Heart left ventricle (tissue), 13 donors: ENCODE measurements around the gene CD300LB.

ENCODE experiments used
- POLR2A ChIP-seq, 2 donors: fragments of 450-650 bp; IDR thresholded peaks; one replicate each; pipeline ENCODE4 v1.6.1; 2017; ENCODE audit warnings: antibody characterized with exemption in 2 of 2, mild to moderate bottlenecking in 2 of 2, moderate library complexity in 2 of 2
- TF ChIP-seq, protein P1 (sequence below), 12 donors: fragments of 200-600 bp; sonication (generic) in 4 of 12; IDR thresholded peaks; one replicate each; pipeline versions ENCODE4 v1.5.0 to v1.8.0; 2018 to 2022; ENCODE audit warnings: antibody characterized with exemption in 12 of 12, mild to moderate bottlenecking in 5 of 12
- donor health status: ischemic (EF 13 %, LVEDD 7.1; RV severe dilation, severe dysfunction).
- donor health status: DM: no; HTN: yes; CAD: no.
- donor health status: DM: no; HTN: no; CAD: no.
- donor health status: ischemic (EF 25% LVEDD 6.9; RV normal size, moderate dysfunction).
- donor health status: ischemic (EF 25% LVEDD 5.7; RV mildly dilated, moderate dysfunction).
- donor health status: ischemic (EF 35%, LVEDD 5.7; RV mildly dilated, moderate dysfunction).
- donor health status: nonischemic (EF 11% LVEDD 7.7; RV severe dilation, severe dysfunction).
- donor health status: DM: yes; HTN: yes; CAD: no.
- donor health status: PGD.
- donor health status: ischemic (EF 29% LVEDD 5.4; RV normal size, mild dysfunction).
- donor health status: nonischemic (EF 23%, LVEDD 6.1; RV moderate dilation, normal function).

DNA sequence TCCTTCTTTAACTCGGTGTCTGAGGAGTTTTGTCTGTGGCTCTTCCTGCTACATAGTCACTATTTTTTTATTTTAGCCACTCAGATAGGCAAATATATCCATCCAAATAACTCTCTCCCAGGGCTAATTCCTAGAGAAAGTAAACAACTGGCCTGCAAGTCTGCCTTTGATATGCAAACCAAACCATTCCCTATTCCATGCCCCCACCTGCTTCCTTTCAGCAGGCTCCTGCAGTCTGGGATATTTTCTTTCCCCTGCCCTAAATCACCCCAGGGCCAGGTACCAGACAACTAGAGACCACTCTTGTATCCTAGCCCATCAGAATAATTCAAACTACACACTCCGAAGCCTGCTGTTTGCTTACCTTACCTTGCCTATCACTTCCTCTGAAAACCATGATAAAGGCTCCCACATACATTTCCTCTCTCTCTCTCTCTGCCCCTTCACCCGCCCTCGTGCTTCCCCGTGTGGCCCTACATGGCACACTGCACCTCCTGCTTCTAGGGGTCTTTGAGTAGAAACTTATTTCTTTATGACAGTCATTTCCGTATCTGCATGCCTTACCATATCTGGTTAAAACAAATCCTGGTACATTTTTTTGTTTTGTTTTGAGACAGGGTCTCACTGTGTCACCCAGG, 27.7 kb upstream of the CD300LB start:
- TF ChIP-seq, protein P1, sequence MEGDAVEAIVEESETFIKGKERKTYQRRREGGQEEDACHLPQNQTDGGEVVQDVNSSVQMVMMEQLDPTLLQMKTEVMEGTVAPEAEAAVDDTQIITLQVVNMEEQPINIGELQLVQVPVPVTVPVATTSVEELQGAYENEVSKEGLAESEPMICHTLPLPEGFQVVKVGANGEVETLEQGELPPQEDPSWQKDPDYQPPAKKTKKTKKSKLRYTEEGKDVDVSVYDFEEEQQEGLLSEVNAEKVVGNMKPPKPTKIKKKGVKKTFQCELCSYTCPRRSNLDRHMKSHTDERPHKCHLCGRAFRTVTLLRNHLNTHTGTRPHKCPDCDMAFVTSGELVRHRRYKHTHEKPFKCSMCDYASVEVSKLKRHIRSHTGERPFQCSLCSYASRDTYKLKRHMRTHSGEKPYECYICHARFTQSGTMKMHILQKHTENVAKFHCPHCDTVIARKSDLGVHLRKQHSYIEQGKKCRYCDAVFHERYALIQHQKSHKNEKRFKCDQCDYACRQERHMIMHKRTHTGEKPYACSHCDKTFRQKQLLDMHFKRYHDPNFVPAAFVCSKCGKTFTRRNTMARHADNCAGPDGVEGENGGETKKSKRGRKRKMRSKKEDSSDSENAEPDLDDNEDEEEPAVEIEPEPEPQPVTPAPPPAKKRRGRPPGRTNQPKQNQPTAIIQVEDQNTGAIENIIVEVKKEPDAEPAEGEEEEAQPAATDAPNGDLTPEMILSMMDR (IDR thresholded peaks at IDR 0.05) = no peak
- TF ChIP-seq POLR2A (IDR thresholded peaks at IDR 0.05) = no peak
